H9 (cell line): ENCODE measurements around the gene KIAA1328. TPM values are rescaled to one million over a fixed set of nuclear protein-coding genes. Genes with fewer than 3 reads are reported as not detected.
"Not testable (repeated sequence)": the region's sequence is repeated elsewhere in the genome, so short reads cannot be mapped to it uniquely, and the experiment has no call there.

ENCODE experiments used
- DNase-seq: peaks from one replicate; pipeline ENCODE4 v3.0.0-alpha.2; 2017
- H2AFZ ChIP-seq: one replicate; pipeline ENCODE4 v1.6.1; 2013; ENCODE audit warnings: mild to moderate bottlenecking, low read length, control low read depth, moderate library complexity
- H2AK5ac ChIP-seq: 2 replicates; pipeline ENCODE4 v1.6.1; 2013; ENCODE audit warnings: low read length, control low read depth, mixed read lengths; ENCODE audit not compliant: insufficient read length
- H2BK120ac ChIP-seq: one replicate; pipeline ENCODE4 v1.6.1; 2013; ENCODE audit warnings: low read depth, mild to moderate bottlenecking, low read length, control low read depth, inconsistent platforms; ENCODE audit not compliant: poor library complexity, severe bottlenecking
- H2BK12ac ChIP-seq: 2 replicates; pipeline ENCODE4 v1.6.1; 2013; ENCODE audit warnings: low read length, control low read depth, mixed read lengths, low read depth; ENCODE audit not compliant: insufficient read length
- H2BK15ac ChIP-seq: 2 replicates; pipeline ENCODE4 v1.6.1; 2013; ENCODE audit warnings: low read depth, low read length, control low read depth
- H2BK20ac ChIP-seq: one replicate; pipeline ENCODE4 v1.6.1; 2013; ENCODE audit warnings: low read depth, mild to moderate bottlenecking, low read length, control low read depth, inconsistent platforms; ENCODE audit not compliant: poor library complexity, severe bottlenecking
- H2BK5ac ChIP-seq: 2 replicates; pipeline ENCODE4 v1.6.1; 2013; ENCODE audit warnings: low read length, control low read depth, mixed read lengths; ENCODE audit not compliant: insufficient read length
- H3K14ac ChIP-seq: 2 replicates; pipeline ENCODE4 v1.6.1; 2013; ENCODE audit warnings: low read length, control low read depth; ENCODE audit not compliant: insufficient read depth
- H3K18ac ChIP-seq: 2 replicates; pipeline ENCODE4 v1.6.1; 2013; ENCODE audit warnings: low read depth, mild to moderate bottlenecking, mixed read lengths, low read length, control low read depth; ENCODE audit not compliant: insufficient read length
- H3K23ac ChIP-seq: 2 replicates; pipeline ENCODE4 v1.6.1; 2013; ENCODE audit warnings: low read length, control low read depth, mixed read lengths, low read depth; ENCODE audit not compliant: insufficient read length
- H3K23me2 ChIP-seq: 2 replicates; pipeline ENCODE4 v1.6.1; 2013; ENCODE audit warnings: low read depth, mild to moderate bottlenecking, mixed read lengths, low read length, control low read depth; ENCODE audit not compliant: insufficient read length, poor library complexity, severe bottlenecking
- H3K27ac ChIP-seq: 2 replicates; pipeline ENCODE4 v1.5.1; 2013; ENCODE audit warnings: low read length, control low read depth, mixed read lengths, low read depth; ENCODE audit not compliant: insufficient read length
- H3K27me3 ChIP-seq: 2 replicates; pipeline ENCODE4 v1.6.1; 2013; ENCODE audit warnings: low read length, control low read depth, inconsistent platforms; ENCODE audit not compliant: insufficient read depth
- H3K4ac ChIP-seq: 2 replicates; pipeline ENCODE4 v1.6.1; 2013; ENCODE audit warnings: low read depth, mild to moderate bottlenecking, control low read depth, inconsistent platforms, low read length, moderate library complexity
- H3K4me1 ChIP-seq: 2 replicates; pipeline ENCODE4 v1.6.1; 2013; ENCODE audit warnings: low read length, control low read depth, inconsistent platforms; ENCODE audit not compliant: insufficient read depth
- H3K4me2 ChIP-seq: 2 replicates; pipeline ENCODE4 v1.6.1; 2013; ENCODE audit warnings: low read length, control low read depth, mixed read lengths; ENCODE audit not compliant: insufficient read length, insufficient read depth
- H3K56ac ChIP-seq: 2 replicates; pipeline ENCODE4 v1.6.1; 2013; ENCODE audit warnings: low read depth, mild to moderate bottlenecking, mixed read lengths, low read length, control low read depth; ENCODE audit not compliant: insufficient read length
- H3K79me1 ChIP-seq: 2 replicates; pipeline ENCODE4 v1.6.1; 2013; ENCODE audit warnings: low read depth, mild to moderate bottlenecking, moderate library complexity, low read length, control low read depth, inconsistent platforms; ENCODE audit not compliant: insufficient read depth, poor library complexity, severe bottlenecking
- H3K79me2 ChIP-seq: 2 replicates; pipeline ENCODE4 v1.6.1; 2013; ENCODE audit warnings: low read length, control low read depth, inconsistent platforms; ENCODE audit not compliant: insufficient read depth
- H3K9ac ChIP-seq: 2 replicates; pipeline ENCODE4 v1.6.1; 2013; ENCODE audit warnings: low read length, control low read depth, mixed read lengths; ENCODE audit not compliant: insufficient read length; ENCODE audit errors: extremely low read depth
- H3K9me3 ChIP-seq: one replicate; pipeline ENCODE4 v1.6.1; 2013; ENCODE audit warnings: low read depth, low read length, inconsistent platforms; ENCODE audit not compliant: control insufficient read depth
- H3T11ph ChIP-seq: one replicate; pipeline ENCODE4 v1.6.1; 2013; ENCODE audit warnings: mild to moderate bottlenecking, low read length, control low read depth, inconsistent platforms
- H4K20me1 ChIP-seq: one replicate; pipeline ENCODE4 v1.6.1; 2013; ENCODE audit not compliant: control insufficient read depth, insufficient read length, insufficient read depth
- H4K5ac ChIP-seq: 2 replicates; pipeline ENCODE4 v1.6.1; 2013; ENCODE audit warnings: low read depth, mild to moderate bottlenecking, mixed read lengths, low read length, control low read depth; ENCODE audit not compliant: insufficient read length
- H4K8ac ChIP-seq: replicated peaks from 2 replicates; pipeline ENCODE4 v1.6.1; 2013; ENCODE audit warnings: low read length, control low read depth, mixed read lengths, low read depth; ENCODE audit not compliant: insufficient read length
- H4K91ac ChIP-seq: 2 replicates; pipeline ENCODE4 v1.6.1; 2013; ENCODE audit warnings: low read depth, mild to moderate bottlenecking, moderate library complexity, mixed read lengths, low read length, control low read depth; ENCODE audit not compliant: insufficient read length
- H3K27ac Mint-ChIP-seq, 3 experiments: 2 replicates in 2 of 3; 3 replicates in 1 of 3; pipeline ENCODE4 v1.8.0; 2020 to 2021; ENCODE audit warnings: mixed read lengths in 3 of 3, mild to moderate bottlenecking in 1 of 3, moderate library complexity in 1 of 3
- H3K27me3 Mint-ChIP-seq: 2 replicates; pipeline ENCODE4 v1.8.0; 2021; ENCODE audit warnings: low read depth, mild to moderate bottlenecking, moderate library complexity, mixed read lengths
- H3K36me3 Mint-ChIP-seq, 3 experiments: 2 replicates in 2 of 3; 3 replicates in 1 of 3; pipeline ENCODE4 v1.8.0; 2020 to 2021; ENCODE audit warnings: low read depth in 3 of 3, mixed read lengths in 3 of 3; ENCODE audit not compliant: insufficient read depth in 1 of 3
- H3K4me1 Mint-ChIP-seq, 2 experiments: 2 replicates each; pipeline ENCODE4 v1.8.0; 2020; ENCODE audit warnings: mixed read lengths in 2 of 2
- H3K4me3 Mint-ChIP-seq, 2 experiments: 2 replicates in 1 of 2; 3 replicates in 1 of 2; pipeline ENCODE4 v1.8.0; 2020 to 2021; ENCODE audit warnings: mild to moderate bottlenecking in 2 of 2, mixed read lengths in 2 of 2, moderate library complexity in 1 of 2
- H3K9me3 Mint-ChIP-seq, 2 experiments: 2 replicates in 1 of 2; 3 replicates in 1 of 2; pipeline ENCODE4 v1.8.0; 2020; ENCODE audit warnings: mild to moderate bottlenecking in 2 of 2, mixed read lengths in 2 of 2, moderate library complexity in 1 of 2
- WGBS: extraction: QIAGEN DNeasy Blood & Tissue Kit; methylation state at CpG from one replicate; pipeline ENCODE4 v1.1.7; 2013; ENCODE audit warnings: missing lambda C conversion rate, low lambda C conversion rate, mixed read lengths; ENCODE audit not compliant: insufficient read length; ENCODE audit errors: extremely low coverage; 5-methylcytosine and 5-hydroxymethylcytosine counted together
- total RNA-seq: library from RNA; stranded (reverse); gene quantifications from 2 replicates; pipeline ENCODE4 v1.2.1, GENCODE V29; 2021
- TF ChIP-seq, protein P1 (sequence below): fragments of 200-600 bp; sonication (generic); conservative IDR thresholded peaks from 3 replicates; pipeline ENCODE4 v1.8.0; 2021; ENCODE audit warnings: antibody characterized with exemption, mild to moderate bottlenecking

Gene KIAA1328
- total RNA-seq, 1 experiment from 2014 or later: 4.9 TPM

GRCh38 chr18:36814994-36815393 is 13.9 kb upstream of the KIAA1328 start:
- Histone ChIP-seq H3K79me1 (no peaks in the 10 kb centered on the region), H2BK12ac (no peak overlapping the region), H3K9me3 (no peaks in the 10 kb centered on the region), H2BK5ac (no peak overlapping the region), H3T11ph (no peak overlapping the region), H3K23ac (no peak overlapping the region), H3K79me2 (no peaks in the 10 kb centered on the region), H3K27ac (no peak overlapping the region), H3K4ac (no peak overlapping the region), H3K9ac (no peak overlapping the region), H3K18ac (no peak overlapping the region), H3K4me2 (no peak overlapping the region), H2AK5ac (no peak overlapping the region), H4K91ac (no peak overlapping the region), H4K5ac (no peak overlapping the region), H3K56ac (no peak overlapping the region), H3K27me3 (no peaks in the 10 kb centered on the region), H3K23me2 (no peaks in the 10 kb centered on the region), H2BK20ac (no peak overlapping the region), H2BK120ac (no peak overlapping the region), H3K14ac (no peak overlapping the region), H4K8ac (no peak overlapping the region), H4K20me1 (no peaks in the 10 kb centered on the region), H2AFZ (no peak overlapping the region), H2BK15ac (no peak overlapping the region), H3K4me1 (no peaks in the 10 kb centered on the region)
- peaks cover 0 to 6% of the 10 kb centered on the region in 2 experiments; a peak in 2 of 4 replicates for H3K4me1 Mint-ChIP-seq
- H3K4me3 Mint-ChIP-seq: no peak overlapping the region
- TF ChIP-seq, protein P1, sequence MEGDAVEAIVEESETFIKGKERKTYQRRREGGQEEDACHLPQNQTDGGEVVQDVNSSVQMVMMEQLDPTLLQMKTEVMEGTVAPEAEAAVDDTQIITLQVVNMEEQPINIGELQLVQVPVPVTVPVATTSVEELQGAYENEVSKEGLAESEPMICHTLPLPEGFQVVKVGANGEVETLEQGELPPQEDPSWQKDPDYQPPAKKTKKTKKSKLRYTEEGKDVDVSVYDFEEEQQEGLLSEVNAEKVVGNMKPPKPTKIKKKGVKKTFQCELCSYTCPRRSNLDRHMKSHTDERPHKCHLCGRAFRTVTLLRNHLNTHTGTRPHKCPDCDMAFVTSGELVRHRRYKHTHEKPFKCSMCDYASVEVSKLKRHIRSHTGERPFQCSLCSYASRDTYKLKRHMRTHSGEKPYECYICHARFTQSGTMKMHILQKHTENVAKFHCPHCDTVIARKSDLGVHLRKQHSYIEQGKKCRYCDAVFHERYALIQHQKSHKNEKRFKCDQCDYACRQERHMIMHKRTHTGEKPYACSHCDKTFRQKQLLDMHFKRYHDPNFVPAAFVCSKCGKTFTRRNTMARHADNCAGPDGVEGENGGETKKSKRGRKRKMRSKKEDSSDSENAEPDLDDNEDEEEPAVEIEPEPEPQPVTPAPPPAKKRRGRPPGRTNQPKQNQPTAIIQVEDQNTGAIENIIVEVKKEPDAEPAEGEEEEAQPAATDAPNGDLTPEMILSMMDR: no peak
- no CpG with 5 or more reads among the region's 1 CpG for WGBS
- H3K36me3 Mint-ChIP-seq: peaks cover 13 to 61% (median 42%) of the 10 kb centered on the region in 3 experiments; a peak in 6 of 7 replicates
- no peak for DNase-seq
- no peaks in the 10 kb centered on the region for H3K27me3 Mint-ChIP-seq
- no peaks in the 10 kb centered on the region for H3K9me3 Mint-ChIP-seq
- H3K27ac Mint-ChIP-seq: no peak overlapping the region; a peak in 1 of 7 replicates

- not testable (repeated sequence) for H3K4ac ChIP-seq, H2BK12ac ChIP-seq, H3K79me2 ChIP-seq, H3K9me3 Mint-ChIP-seq, H3K56ac ChIP-seq, H3K9ac ChIP-seq, H4K20me1 ChIP-seq, H3K14ac ChIP-seq, H4K91ac ChIP-seq, H3T11ph ChIP-seq, H2AFZ ChIP-seq, H3K23me2 ChIP-seq, H3K4me1 ChIP-seq, H4K8ac ChIP-seq, H2BK20ac ChIP-seq, H3K27ac ChIP-seq, H4K5ac ChIP-seq, H2BK120ac ChIP-seq, H3K9me3 ChIP-seq, H2BK5ac ChIP-seq, H3K4me3 Mint-ChIP-seq, DNase-seq, H3K27me3 Mint-ChIP-seq, H3K27me3 ChIP-seq, H3K18ac ChIP-seq, H3K4me1 Mint-ChIP-seq, H3K4me2 ChIP-seq, H3K79me1 ChIP-seq, H3K23ac ChIP-seq, H2BK15ac ChIP-seq, H2AK5ac ChIP-seq
- H3K27ac Mint-ChIP-seq: peak overlapping the region in 1 of 3 experiments; percentile 38; a peak in 1 of 7 replicates
- H3K36me3 Mint-ChIP-seq: peaks cover 13 to 58% (median 42%) of the 10 kb centered on the region in 3 experiments; a peak in 6 of 7 replicates
Measured at GRCh38 chr18:36816096-36816495, 12.8 kb upstream of the KIAA1328 start.
